GM12891 (cell line): ENCODE data around the gene KDM4B.

ENCODE experiments used
- POLR2A ChIP-seq: IDR thresholded peaks from 2 replicates; pipeline ENCODE4 v1.6.1; 2011; ENCODE audit warnings: low read depth, low read length, control low read depth
- POU2F2 ChIP-seq: IDR thresholded peaks from 2 replicates; pipeline ENCODE4 v1.6.1; 2011; ENCODE audit warnings: low read depth, mild to moderate bottlenecking, control low read depth, low read length, moderate library complexity
- TAF1 ChIP-seq: IDR thresholded peaks from 2 replicates; pipeline ENCODE4 v1.6.1; 2011; ENCODE audit warnings: low read depth, low read length, control low read depth

DNA sequence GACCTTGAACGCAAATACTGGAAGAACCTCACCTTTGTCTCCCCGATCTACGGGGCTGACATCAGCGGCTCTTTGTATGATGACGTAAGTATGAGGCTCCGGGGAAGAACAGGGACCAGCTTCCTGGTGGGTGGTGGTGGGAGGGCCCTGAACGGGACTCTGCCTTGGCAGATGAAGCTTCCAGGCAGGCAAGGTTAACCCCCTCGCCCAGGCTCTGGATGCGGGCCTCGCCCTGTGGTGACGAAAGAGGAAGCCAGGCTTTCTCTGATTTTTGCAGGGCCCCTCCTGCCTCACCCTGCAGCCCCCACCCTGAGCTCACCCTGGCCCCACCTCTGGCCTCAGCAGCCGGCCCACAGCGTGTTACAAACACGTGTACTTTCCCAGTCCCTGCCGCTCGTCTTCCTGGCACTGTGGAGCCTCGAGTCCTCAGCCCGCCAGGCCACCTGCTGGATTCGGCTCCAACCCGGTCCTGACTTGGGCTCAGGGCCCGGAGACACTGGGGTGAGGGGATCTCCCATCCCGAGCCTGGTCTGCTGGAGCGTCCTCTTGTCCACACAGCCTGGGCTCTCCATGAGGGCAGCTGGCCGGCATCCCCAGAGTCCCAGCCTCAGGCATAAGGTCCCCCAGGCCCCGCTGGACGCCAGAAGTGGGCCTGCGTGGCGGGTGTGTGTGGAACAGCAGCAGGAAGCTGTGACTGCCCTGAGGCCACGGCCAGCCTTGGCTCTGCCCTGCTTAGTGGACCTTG is 72.4 kb downstream of the KDM4B start:
- no peak for TF ChIP-seq POLR2A
- TF ChIP-seq POU2F2 = no peak
- no peak for TF ChIP-seq TAF1
